H1 (cell line): ENCODE results near the gene TP73. TPM values are rescaled to one million over a fixed set of nuclear protein-coding genes. Genes with fewer than 3 reads are reported as not detected.

ENCODE experiments used
- BRCA1 ChIP-seq: IDR thresholded peaks from 2 replicates; pipeline ENCODE4 v1.6.1; 2012; ENCODE audit warnings: low read depth, low read length, improper control_type of control experiment
- CBX5 ChIP-seq: fragments of 300-800, 300-1000 bp; sonication (generic); IDR thresholded peaks from 2 replicates; pipeline ENCODE4 v1.7.1; 2016; ENCODE audit warnings: antibody characterized with exemption, low read length, low read depth
- SIN3A ChIP-seq, 2 experiments: IDR thresholded peaks in 1 of 2; conservative IDR thresholded peaks in 1 of 2; 2 replicates each; pipeline ENCODE4 v1.6.1; 2011 to 2012; ENCODE audit warnings: low read length in 2 of 2, improper control_type of control experiment in 1 of 2, low read depth in 1 of 2, mild to moderate bottlenecking in 1 of 2
- polyA plus RNA-seq, 7 experiments: library from polyadenylated mRNA; depleted of rRNA in 3 of 7; stranded (reverse) in 5 of 7; unstranded in 2 of 7; fragments of >200 nt in 5 of 7; fragments of 200-250 nt in 2 of 7; gene quantifications; 1 replicate in 5 of 7; 2 replicates in 1 of 7; 4 replicates in 1 of 7; pipeline versions ENCODE4 v1.2.1 to v1.2.3, GENCODE V29; 2011 to 2013; ENCODE audit warnings: missing spikeins in 2 of 7, mixed read lengths in 2 of 7
- total RNA-seq: library from RNA; stranded (reverse); fragmentation: NEBNext Ultra II Directional; extraction: Animal tissue kit (Norgen Biotek cat#: 25700); gene quantifications from 2 replicates; pipeline ENCODE4 v1.2.1, GENCODE V29; 2021
- TF ChIP-seq, protein P1 (sequence below): IDR thresholded peaks from 2 replicates; pipeline ENCODE4 v1.6.1; 2012; ENCODE audit warnings: inconsistent platforms

The TP73 gene
- total and polyA plus RNA-seq, 2 of the 8 experiments (the other 6 are each of a cell fraction or from before 2014, with no cell fraction given): 2.6 to 3.1 TPM

DNA sequence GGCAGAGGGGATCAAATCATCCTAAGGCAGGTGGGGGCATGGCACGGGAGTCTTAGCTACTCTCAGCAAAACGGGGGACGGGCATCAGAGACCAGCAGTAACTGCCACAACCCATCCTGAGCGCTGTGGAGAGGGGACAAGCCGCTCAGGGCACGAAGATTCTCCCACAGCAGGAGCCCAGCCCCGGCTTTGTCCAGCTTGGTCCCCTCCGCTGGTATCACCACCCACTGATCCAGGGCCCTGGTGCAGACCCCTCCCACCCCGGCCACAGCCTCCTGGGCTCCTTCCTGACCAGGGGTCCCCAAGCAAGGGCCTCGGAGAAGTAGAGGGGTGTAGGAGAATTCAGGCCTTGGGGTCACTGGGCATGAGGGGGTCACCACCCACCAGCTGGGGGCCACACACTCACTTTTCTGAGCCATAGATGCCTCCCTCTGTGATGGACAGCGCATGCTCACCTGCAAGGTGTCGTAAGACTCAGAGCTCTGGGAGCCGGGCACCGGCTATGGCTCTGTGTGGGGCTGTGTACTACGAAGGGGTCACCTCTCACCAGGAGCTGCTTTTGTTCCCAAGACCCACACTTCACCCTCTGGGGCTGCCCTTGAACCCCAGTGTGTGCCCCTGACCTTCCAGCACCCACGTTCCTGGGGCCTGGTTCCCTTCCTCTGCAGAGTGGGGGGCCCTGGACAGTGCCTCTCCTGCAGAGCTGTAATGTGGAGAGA, 117.9 kb downstream of the TP73 start (continued):
- no peak for TF ChIP-seq BRCA1
- TF ChIP-seq, protein P1, sequence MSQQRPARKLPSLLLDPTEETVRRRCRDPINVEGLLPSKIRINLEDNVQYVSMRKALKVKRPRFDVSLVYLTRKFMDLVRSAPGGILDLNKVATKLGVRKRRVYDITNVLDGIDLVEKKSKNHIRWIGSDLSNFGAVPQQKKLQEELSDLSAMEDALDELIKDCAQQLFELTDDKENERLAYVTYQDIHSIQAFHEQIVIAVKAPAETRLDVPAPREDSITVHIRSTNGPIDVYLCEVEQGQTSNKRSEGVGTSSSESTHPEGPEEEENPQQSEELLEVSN: no peak
- TF ChIP-seq CBX5: no peak
- no peak for TF ChIP-seq SIN3A (conservative IDR thresholded peaks at IDR 0.05 in 1 of 2, IDR thresholded peaks at IDR 0.05 in 1 of 2; ENCODE audit: low read depth in 1 of 2, low read length in 2 of 2)
- TF ChIP-seq, all 59 proteins: peak for 0
